Stimulated activated CD8-positive, alpha-beta memory T cell treated with anti-CD3 and anti-CD28 coated beads, Interleukin-4, amount 100 ng/mL, for 4 hours (primary cell): ENCODE measurements around the gene FADS1.

Experiments used
- DNase-seq, 2 donors: peaks; one replicate each; pipeline ENCODE4 v3.0.0-alpha.2; 2020; ENCODE audit warnings: low read depth in 2 of 2, low spot score in 1 of 2

Gene FADS1

DNA sequence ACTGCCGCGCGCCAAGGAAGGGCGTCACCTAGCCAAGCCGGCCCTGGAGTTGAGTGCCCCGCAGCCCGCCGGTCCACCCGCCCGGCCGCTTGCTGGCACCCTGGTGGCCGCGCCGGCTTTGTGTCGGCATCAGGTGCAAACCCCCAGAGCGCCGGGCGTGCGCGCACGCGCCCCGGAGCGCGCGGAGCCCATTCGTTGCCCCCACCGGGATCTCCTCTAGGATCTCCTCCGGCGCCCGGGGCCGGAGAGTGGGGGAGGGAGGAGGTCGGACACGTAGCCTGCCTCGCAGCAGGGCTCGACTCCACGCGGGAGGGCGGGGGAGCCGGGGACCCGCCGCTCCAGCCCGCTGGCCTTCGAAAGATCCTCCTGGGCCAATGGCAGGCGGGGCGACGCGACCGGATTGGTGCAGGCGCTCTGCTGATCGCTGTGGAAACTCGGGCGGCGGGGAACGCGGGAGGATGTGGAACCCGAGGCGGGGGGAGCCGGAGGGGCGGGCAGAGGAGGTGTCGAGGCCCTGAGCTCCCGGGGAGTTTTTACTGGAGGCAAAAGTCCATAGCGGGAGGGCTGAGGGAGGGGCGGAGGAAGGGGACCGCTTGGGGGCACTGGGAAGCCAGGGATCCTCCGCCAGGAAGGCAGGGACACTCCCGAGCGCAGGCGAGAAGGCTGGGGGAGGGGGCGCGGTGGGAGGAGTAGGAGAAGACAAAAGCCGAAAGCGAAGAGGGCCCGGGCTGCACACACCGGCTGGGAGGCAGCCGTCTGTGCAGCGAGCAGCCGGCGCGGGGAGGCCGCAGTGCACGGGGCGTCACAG is 11.0 kb upstream of the FADS1 start, which contains the start of gene FADS2:
TSS of gene FADS2 (plus strand) at position 730 of the 808 bp plus-strand sequence. CDS start 91 bp downstream, outside the sequence.
- DNase-seq, result peak; percentile 27 to 44

DNA sequence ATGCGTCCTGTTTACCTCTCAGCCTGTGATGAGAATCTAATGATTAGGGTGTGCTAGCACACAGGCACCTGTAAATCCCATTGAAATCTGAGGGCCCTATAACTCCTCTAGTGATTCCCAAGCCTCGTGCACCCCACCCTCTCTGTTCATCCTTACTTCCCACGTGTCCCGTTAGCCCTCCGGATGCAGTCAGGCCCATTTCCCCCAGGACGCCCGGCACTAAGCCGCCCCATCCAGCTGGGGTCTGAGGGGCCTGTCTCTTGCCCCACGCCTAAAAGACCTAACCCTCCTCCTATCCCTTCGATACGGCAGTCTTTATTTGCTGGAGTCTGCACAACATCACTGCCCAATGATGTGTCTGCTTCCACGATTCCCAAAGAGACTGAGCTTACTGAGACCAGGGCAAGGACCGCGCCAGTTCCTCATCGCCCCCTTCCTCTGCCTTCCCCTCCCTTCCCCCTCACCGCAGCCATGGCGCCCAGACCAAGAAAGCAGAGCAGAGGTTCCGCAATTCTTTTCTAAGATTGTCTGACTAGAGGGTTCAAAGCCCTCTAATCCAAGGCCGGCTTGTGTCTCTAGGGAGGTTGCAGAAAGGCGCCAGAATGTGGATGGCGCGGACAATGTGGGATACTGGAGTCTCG is 10.2 kb upstream of the FADS1 start:
- no peak for DNase-seq

GRCh38 chr11:61820174-61820573 is 3.4 kb upstream of the FADS1 start:
- no peak for DNase-seq

- no peak for DNase-seq
These were observed 834 bp upstream of the FADS1 start for GRCh38 chr11:61817471-61818202.

DNA sequence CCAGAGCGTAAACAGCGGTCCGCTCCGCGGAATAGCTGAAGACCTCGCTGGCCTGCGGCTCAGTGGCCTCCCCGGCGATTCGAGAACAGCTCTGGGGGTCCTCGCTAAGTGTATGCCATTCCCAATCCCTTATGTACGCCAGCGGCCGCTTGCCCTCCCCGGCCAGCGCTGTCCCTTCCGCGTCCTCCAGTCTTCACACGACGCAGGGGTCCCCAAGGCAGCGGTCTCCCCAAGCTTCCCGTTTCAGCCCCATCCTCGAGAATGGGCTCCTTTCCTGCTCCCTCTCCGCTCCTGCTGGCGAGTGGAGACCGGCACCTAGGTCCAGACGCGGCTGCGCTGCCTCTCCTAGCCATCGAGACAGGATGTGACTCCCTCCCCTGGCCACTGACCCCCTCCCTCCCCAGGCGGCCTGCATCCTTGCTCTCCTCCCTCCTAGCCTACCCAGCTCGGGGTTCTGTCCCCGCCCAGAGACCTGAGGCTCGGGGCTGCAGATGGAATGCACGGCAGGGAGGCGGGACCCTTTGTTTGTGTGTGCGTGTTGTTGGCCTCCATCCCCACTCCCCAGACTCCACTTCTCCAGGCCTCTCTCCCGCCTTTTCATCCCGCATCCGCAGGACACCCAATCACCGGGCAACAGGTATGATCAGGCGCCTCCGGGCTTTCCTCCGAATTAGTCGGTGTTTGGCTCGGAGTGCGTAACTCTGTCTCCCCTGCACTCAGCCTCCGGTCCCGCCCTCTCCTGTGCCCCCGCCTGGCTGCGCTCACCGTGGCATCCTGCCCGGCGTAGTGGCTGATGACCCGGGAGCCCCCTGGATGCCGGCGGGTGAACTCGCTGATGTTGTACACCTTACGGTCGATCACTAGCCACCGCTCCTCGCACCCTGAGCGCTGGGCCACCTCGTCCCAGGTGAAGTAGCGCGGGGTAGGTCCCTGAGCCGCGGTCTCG is 740 bp downstream of the FADS1 start:
- DNase-seq, result peak in 1 of 2 donors; percentile 49

GRCh38 chr11:61814958-61815789 is 1.6 kb downstream of the FADS1 start:
- peak in 1 of 2 donors; percentile 34 for DNase-seq

- DNase-seq, result no peak
These were observed 2.4 kb downstream of the FADS1 start for GRCh38 chr11:61814247-61814957.

- no peak for DNase-seq
These were observed 3.9 kb downstream of the FADS1 start for GRCh38 chr11:61812736-61813411.

GRCh38 chr11:61811831-61812230 is 5.0 kb downstream of the FADS1 start:
- no peak for DNase-seq

- DNase-seq, result no peak
These were observed 6.1 kb downstream of the FADS1 start for GRCh38 chr11:61810671-61811175.

DNA sequence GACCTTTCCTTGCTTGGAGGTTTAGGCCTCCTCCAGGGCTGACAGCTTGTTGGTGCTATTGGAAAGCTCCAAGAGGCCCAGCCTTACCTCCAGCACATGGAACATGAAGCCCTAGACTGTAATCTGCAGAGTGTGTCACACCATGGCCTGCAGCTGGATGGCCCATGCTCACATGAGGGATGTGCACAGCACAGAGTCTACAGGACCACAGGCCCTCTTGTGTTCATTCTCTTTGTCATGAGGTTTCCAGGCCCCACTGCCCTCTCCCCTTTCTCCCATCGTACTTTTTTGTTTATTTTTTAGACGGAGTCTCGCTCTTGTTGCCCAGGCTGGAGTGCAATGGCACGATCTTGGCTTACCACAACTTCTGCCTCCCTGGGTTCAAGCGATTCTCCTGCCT is 10.0 kb downstream of the FADS1 start:
- DNase-seq, result no peak

DNA sequence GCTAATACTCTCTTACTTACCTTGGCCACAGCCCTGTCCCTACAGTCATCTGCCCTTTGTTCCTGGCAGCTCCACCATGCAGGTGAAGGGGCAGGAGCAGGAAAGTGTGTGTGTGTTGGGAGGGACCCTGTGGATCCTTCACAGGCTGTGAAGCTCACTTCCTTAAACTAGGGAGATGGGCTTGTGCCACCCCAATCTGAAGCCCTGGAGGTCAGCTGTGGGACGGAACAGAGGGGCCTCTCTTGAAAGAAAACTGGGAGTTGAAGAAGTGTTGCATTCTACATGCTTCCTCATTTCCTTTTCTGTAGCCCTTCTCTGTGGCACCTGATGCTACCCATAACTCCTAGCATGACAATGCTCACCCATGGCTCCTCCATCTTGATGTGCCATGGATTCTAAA is 11.7 kb downstream of the FADS1 start:
- DNase-seq, result no peak

GRCh38 chr11:61803889-61804647 is 12.7 kb downstream of the FADS1 start:
- DNase-seq, result no peak

DNA sequence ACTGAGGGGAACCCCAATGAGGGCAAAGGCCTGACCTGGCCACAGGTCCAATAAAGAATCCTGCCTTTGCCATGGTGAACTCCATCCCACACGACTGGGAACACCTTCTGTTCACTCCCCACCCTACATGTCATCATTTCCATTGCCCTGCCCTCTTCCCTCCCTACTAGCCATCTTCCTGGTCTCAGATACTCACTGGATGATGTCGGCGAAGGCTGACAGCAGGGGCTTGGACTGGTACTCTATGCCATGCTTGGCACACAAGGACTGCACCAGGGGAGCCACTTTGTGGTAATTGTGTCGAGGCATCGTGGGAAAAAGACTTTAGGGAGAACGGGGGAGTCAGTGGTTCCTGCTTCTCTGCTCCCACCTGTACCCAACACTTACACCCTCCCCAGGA is 14.2 kb downstream of the FADS1 start:
- DNase-seq, result no peak

- DNase-seq, result no peak
These were observed 16.2 kb downstream of the FADS1 start for GRCh38 chr11:61800331-61801281.

DNA sequence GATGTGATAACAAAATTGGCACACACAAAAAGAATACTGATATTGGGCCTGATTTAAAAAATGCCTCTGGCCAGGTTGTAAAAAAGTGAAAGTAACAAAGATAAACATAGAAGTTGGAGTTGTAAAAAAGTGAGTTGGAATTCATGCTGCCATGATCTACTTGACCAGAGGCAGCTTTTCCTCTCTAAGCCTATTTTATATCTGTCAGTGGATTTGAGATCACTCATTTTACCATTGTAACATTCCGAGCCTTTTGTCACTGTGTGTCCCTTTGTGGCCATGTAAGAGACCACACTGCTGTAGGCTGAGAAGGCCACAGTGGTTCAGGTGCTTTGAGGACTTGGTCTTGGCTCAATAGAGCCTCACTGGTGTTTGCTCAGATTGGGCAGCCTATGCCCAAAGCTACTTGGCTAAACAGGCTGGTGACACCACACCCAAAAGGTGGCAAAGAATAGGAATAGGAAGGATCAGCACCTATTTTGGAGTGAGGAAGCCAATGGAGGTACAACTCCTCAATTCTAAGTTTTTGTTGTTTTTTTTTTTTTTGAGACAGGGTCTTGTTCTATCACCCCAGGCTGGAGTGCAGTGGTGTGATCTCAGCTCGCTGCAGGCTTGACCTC is 17.0 kb downstream of the FADS1 start:
- no peak for DNase-seq
